Mucosa of rectum (tissue), 2 donors: ENCODE measurements around the gene PHF2.

Experiments
- H3K27ac ChIP-seq, 2 donors: one replicate each; pipeline ENCODE4 v1.7.0; 2013; ENCODE audit warnings: inconsistent platforms in 2 of 2, low read depth in 2 of 2, low read length in 2 of 2
- H3K27me3 ChIP-seq, 2 donors: one replicate each; pipeline ENCODE4 v1.7.0; 2013; ENCODE audit warnings: low read length in 2 of 2; ENCODE audit not compliant: control insufficient read depth in 2 of 2, insufficient read depth in 2 of 2
- H3K36me3 ChIP-seq, 2 donors: one replicate each; pipeline ENCODE4 v1.7.0; 2013; ENCODE audit warnings: low read length in 2 of 2; ENCODE audit not compliant: control insufficient read depth in 2 of 2, insufficient read depth in 2 of 2
- H3K4me1 ChIP-seq, 2 donors: one replicate each; pipeline ENCODE4 v1.7.0; 2013; ENCODE audit warnings: low read length in 2 of 2, mild to moderate bottlenecking in 1 of 2; ENCODE audit not compliant: control insufficient read depth in 2 of 2, insufficient read depth in 2 of 2
- H3K4me3 ChIP-seq, 2 donors: one replicate each; pipeline ENCODE4 v1.7.0; 2013; ENCODE audit warnings: low read length in 2 of 2
- H3K9ac ChIP-seq, 2 donors: one replicate each; pipeline ENCODE4 v1.7.0; 2013; ENCODE audit warnings: low read length in 2 of 2, low read depth in 1 of 2, mild to moderate bottlenecking in 1 of 2
- H3K9me3 ChIP-seq, 2 donors: one replicate each; pipeline ENCODE4 v1.7.0; 2013; ENCODE audit warnings: low read length in 2 of 2; ENCODE audit not compliant: control insufficient read depth in 2 of 2
- donor health status: healthy.
- donor health status: Normal muscosa, but diverticular disease.

Gene PHF2

DNA sequence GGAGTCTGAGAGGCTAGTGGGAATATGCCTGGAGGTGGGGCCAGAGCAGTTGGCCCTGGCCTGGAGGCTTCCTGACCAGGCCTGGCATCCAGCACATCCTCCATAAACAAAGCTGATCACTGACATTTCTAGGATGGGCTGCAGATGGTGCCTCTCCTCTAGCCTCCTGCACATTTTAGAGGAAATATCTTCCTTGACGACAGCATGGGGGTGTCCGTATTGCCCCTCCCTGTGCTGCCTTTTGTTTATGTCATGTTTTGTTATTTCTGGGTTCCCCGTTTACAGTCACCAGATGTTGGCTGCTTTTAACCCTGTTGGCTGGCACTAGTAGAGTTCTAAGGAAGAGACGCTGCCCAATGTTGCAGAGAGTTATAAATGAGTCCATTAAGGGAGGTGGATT is 148.5 kb downstream of the PHF2 start:
- no peaks in the 10 kb centered on the region for H3K27me3 ChIP-seq
- H3K36me3 ChIP-seq, result no peaks in the 10 kb centered on the region
- no peak overlapping the region for H3K9ac ChIP-seq

DNA sequence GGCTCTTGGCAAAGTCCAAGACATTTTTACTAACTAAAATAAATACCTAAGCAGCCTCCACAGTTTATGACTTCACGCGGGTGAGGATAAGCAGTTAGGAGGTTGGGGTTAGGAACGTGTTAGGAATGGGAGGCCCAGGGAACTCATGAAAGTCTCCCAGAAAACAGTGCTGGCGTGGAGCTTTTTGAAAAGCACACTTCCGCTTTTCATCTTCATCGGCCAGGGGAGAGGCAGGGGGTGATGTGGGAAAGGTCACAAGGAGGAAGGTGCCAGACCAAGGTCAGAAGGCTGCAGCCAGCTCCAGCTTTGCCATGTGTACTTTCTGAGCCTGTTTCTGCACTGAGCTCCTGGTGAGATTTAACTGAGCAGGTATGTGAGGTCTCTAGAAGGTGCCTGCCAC is 149.0 kb downstream of the PHF2 start:
- Histone ChIP-seq H3K27me3 (no peaks in the 10 kb centered on the region), H3K9me3 (no peaks in the 10 kb centered on the region), H3K4me1 (no peaks in the 10 kb centered on the region), H3K9ac (no peak overlapping the region), H3K36me3 (no peaks in the 10 kb centered on the region), H3K4me3 (no peak overlapping the region), H3K27ac (no peak overlapping the region)

More for the DNA sequence above, 148.5 kb downstream of the PHF2 start:
- no peaks in the 10 kb centered on the region for H3K4me1 ChIP-seq
- no peaks in the 10 kb centered on the region for H3K9me3 ChIP-seq
- no peak overlapping the region for H3K27ac ChIP-seq
- H3K4me3 ChIP-seq, result no peak overlapping the region

DNA sequence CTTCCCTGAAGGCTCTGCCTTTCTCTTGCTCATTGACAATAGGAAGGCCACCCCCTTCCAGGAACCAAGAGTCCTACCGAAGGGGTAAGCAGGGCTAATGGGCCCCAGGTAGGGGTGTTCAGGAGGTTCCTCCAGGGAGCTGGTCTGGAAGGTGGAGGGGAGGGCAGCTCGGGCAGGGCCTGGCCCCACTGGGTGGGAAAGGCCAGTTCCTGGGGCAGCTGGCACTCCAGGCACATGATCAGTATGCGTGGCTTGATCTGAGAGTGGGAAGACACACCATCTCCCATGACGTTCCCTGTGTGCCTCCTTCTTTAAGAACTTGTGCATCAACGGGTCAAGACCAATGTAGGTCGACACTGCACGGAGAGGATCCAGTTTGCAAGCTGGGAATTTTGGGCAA is 149.8 kb downstream of the PHF2 start:
- no peak overlapping the region for H3K4me3 ChIP-seq
- H3K36me3 ChIP-seq, result no peaks in the 10 kb centered on the region
- H3K27me3 ChIP-seq, result no peaks in the 10 kb centered on the region

More for the DNA sequence above, 149.8 kb downstream of the PHF2 start:
- Histone ChIP-seq H3K9ac (no peak overlapping the region), H3K27ac (no peak overlapping the region), H3K4me1 (no peaks in the 10 kb centered on the region), H3K9me3 (no peaks in the 10 kb centered on the region)
